HepG2 (cell line): ENCODE results near the gene NAT9. TPM values are rescaled to one million over a fixed set of nuclear protein-coding genes. Genes with fewer than 3 reads are reported as not detected.

Source experiments
- HNRNPUL1 ChIP-seq: fragments of 200-400 bp; formaldehyde crosslinking; IDR thresholded peaks from 2 replicates; pipeline ENCODE4 v1.6.1; 2017; ENCODE audit warnings: low read depth, mild to moderate bottlenecking, low read length, moderate library complexity
- IRF9 ChIP-seq: sonication (generic); formaldehyde crosslinking; IDR thresholded peaks from 2 replicates; pipeline ENCODE4 v1.8.0; 2022; ENCODE audit warnings: missing genetic modification reagents, mild to moderate bottlenecking, borderline replicate concordance
- POLR2A ChIP-seq, 2 experiments: IDR thresholded peaks; 2 replicates each; pipeline ENCODE4 v1.6.1; 2011; ENCODE audit warnings: low read depth in 2 of 2, low read length in 2 of 2, mild to moderate bottlenecking in 1 of 2, moderate library complexity in 1 of 2; ENCODE audit not compliant: insufficient read depth in 1 of 2
- RBM22 ChIP-seq: fragments of 200-400 bp; formaldehyde crosslinking; optimal IDR thresholded peaks from 2 replicates; pipeline ENCODE3; 2017; ENCODE audit warnings: mild to moderate bottlenecking, low read length, moderate library complexity
- REST ChIP-seq, 2 experiments: IDR thresholded peaks; 2 replicates each; pipeline ENCODE4 v1.6.1; 2011 to 2012; ENCODE audit warnings: low read length in 2 of 2, borderline replicate concordance in 1 of 2, low read depth in 1 of 2, mild to moderate bottlenecking in 1 of 2, moderate library complexity in 1 of 2
- ZNF263 ChIP-seq: sonication (generic); formaldehyde crosslinking; IDR thresholded peaks from 2 replicates; pipeline ENCODE4 v1.4.0; 2020; ENCODE audit warnings: missing genetic modification reagents
- ZNF326 ChIP-seq: sonication (generic); formaldehyde crosslinking; IDR thresholded peaks from 2 replicates; pipeline ENCODE4 v1.4.0; 2020; ENCODE audit warnings: missing genetic modification reagents, borderline replicate concordance
- ZNF740 ChIP-seq: sonication (generic); formaldehyde crosslinking; IDR thresholded peaks from 2 replicates; pipeline ENCODE4 v1.4.0; 2020; ENCODE audit warnings: missing genetic modification reagents
- polyA plus RNA-seq, 8 experiments: library from polyadenylated mRNA; depleted of rRNA in 3 of 8; stranded (reverse) in 7 of 8; unstranded in 1 of 8; fragments of >200 nt; fragmentation: Illumina TruSeq in 4 of 8; extraction: Trizol in 4 of 8; gene quantifications; 2 replicates each; pipeline versions ENCODE4 v1.2.1 to v1.2.3, GENCODE V29; 2011 to 2016; ENCODE audit warnings: low read depth in 4 of 8, missing spikeins in 1 of 8, mixed read lengths in 1 of 8; ENCODE audit not compliant: insufficient read depth in 1 of 8
- total RNA-seq, 5 experiments: library from RNA; depleted of rRNA; stranded (reverse); fragments of >200 nt; fragmentation: Illumina TruSeq; extraction: Trizol; gene quantifications; 2 replicates each; pipeline ENCODE4 v1.2.3, GENCODE V29; 2016; ENCODE audit warnings: low read depth in 1 of 5

Gene NAT9
- total and polyA plus RNA-seq, 2 of the 13 experiments (the other 11 are each of a cell fraction or from before 2014, with no cell fraction given): 39.7 to 44.2 TPM

GRCh38 chr17:74756891-74757290 lies 19.3 kb downstream of the NAT9 start (continued):
- TF ChIP-seq REST (IDR thresholded peaks at IDR 0.05; ENCODE audit: borderline replicate concordance in 1 of 2, low read depth in 1 of 2, low read length in 2 of 2) (no peak), ZNF740 (CRISPR knock-in tag) (no peak), ZNF263 (CRISPR knock-in tag) (peak; percentile 43; the same call in 1 of the 2 replicates), IRF9 (CRISPR knock-in tag) (no peak), HNRNPUL1 (no peak), POLR2A (IDR thresholded peaks at IDR 0.05; ENCODE audit: insufficient read depth in 1 of 2, low read depth in 2 of 2, low read length in 2 of 2) (peak in 1 of 2 experiments; percentile 36; a peak in 1 of 4 replicates), RBM22 (peak; percentile 83), ZNF326 (CRISPR knock-in tag) (no peak)
